GM21737 (cell line): ENCODE data around the gene ROR2.
A peak's percentile ranks its signal among the peaks of the same experiment; 100 is the strongest.
"Not testable (repeated sequence)": the region's sequence is repeated elsewhere in the genome, so short reads cannot be mapped to it uniquely, and the experiment has no call there.

ENCODE experiments used
- ATAC-seq: cut with Tn5 transposase; IDR thresholded peaks from one replicate; pipeline ENCODE4 v1.9.1; 2021; ENCODE audit warnings: mild to moderate bottlenecking, moderate library complexity; ENCODE audit not compliant: unreplicated experiment

ROR2 gene

DNA sequence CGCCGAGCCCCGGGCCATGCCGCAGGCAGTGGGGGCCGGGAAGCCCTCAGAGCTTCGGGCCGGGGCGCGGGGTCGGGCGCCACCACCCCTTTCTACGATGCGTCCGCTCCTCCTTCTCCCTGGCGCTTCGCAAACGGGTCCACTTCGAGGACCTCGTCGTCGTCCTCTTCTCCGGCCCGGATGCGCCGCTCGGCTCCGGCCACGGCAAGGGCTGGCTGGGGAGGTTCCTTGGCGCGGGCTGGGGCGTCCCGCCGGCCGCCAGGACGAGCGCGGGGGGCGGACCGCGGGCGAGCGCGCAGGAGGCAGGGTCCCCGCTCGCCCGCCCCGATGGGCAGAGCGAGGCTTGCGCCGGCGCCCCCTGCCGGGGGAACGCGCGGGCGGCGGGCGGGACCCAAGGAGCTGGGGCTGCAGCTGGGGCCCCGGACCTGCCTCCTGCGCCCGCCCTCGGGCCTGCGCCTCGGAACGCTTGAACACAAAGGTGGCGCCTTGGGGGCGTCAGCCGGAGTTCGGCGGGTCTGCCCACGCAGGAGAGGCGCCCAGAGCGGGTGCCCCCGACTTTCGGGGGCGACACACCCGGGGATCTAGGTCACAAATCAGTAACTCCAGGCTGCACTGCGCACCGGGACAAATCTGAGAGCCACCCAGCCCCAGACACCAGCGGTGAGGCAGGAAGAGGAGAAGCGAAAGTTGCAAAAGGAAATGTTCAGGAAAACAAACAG is at the start of gene ROR2:
Gene ROR2, minus strand, starts transcription at position 283 of the 719 bp plus-strand sequence.
- peak; percentile 70 for ATAC-seq

- ATAC-seq, result no peak
Measured at GRCh38 chr9:91995000-91995655, 45.1 kb upstream of the ROR2 start.

GRCh38 chr9:91994422-91994821 is 44.4 kb upstream of the ROR2 start:
- ATAC-seq, result no peak

DNA sequence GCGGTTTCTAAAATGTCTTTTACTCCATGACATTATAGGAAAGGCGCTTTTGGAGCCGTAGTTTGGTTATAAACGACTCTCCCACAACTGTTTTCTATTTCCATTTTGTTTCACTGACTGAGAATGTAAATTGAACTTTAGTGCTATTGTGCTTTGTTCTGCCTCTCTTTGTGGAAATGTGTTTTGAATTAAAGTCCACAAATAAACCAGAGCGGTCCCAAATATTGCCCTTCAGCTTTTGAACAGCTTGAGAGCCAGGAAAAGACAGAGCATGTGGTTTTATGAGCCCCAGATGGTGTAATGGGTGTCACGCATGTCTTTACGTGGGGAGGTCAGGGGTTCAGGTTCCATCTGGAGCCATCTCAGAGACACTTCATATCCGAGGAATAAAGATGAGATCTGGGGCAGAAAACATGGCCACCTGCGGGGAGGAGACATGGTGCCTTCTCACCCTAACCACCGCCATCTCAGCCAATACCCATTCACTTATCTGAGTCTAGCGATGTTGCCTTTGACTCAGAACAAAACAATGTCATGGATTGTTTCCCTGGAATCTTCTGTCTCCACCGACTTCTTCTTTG is 42.5 kb upstream of the ROR2 start:
- no peak for ATAC-seq

DNA sequence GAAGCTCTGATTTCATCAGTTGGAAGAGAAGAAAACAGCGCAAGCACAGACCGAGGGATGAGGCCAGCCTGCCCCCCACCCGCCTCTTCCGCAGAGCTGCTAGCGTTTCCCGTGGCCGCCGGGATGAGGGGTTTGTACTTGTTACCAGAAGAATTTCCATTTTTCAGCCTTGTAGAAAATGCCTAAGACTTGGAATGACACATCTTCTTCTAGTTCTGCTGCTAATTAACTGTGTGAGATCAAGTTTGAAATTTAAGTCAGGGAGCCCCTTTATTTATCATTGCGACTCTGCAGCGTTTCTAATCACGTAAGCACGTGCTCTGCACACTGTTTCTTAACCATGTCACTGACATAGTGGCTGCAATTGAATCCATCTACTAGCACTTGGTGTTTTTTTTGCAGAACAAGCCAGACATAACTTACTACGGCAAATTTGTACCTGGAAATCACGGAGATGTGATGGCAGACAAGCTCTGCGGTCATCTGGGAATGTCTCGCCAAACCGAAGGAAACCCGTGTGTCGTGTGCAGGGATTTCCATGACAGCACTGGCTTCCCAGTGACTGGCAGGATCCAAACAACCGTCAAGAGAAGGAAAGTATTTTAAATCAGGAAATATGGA is 41.8 kb upstream of the ROR2 start:
- ATAC-seq, result no peak

DNA sequence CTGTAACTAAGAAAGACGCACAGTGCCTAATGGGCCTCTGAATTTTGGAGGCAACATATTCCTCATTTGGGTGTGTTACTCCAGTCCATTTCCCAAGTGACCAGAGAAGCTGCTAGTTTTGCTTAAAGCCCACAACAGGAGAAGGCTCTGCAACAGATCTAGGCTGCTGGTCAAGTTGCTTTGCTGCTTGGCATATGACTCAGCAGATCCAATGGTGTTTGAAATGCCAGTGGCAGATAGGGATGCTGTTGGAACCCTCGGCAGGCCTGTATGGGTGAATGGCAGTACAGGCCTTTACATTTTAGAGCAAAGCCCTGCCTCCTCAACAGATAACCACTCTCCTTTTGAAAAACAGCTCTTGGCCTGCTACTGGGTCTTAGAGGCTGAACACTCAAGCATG is 36.2 kb upstream of the ROR2 start:
- no peak for ATAC-seq

GRCh38 chr9:91985692-91986091 is 35.7 kb upstream of the ROR2 start:
- ATAC-seq, result no peak

GRCh38 chr9:91978740-91979414 is 28.8 kb upstream of the ROR2 start:
- no peak for ATAC-seq

DNA sequence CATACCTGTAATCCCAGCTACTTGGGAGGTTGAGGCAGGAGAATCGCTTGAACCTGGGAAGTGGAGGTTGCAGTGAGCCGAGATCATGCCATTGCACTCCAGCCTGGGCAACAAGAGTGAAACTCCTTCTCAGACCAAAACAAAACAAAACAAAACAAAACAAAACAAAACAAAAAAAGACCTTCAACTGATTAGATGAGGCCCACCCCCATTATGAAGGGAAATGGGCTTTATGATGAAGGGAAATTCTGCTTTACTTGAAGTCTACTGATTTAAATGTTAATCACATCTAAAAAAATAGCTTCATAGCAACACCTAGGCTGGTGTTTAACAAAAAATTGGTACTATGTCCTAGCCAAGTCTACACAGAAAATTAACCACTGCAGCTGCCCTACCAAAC is 25.2 kb upstream of the ROR2 start:
- not testable (repeated sequence) for ATAC-seq

- no peak for ATAC-seq
Measured at GRCh38 chr9:91972711-91973110, 22.7 kb upstream of the ROR2 start.

GRCh38 chr9:91972076-91972626 is 22.1 kb upstream of the ROR2 start:
- ATAC-seq, result no peak

- ATAC-seq, result no peak
Measured at GRCh38 chr9:91967259-91967658, 17.2 kb upstream of the ROR2 start.

DNA sequence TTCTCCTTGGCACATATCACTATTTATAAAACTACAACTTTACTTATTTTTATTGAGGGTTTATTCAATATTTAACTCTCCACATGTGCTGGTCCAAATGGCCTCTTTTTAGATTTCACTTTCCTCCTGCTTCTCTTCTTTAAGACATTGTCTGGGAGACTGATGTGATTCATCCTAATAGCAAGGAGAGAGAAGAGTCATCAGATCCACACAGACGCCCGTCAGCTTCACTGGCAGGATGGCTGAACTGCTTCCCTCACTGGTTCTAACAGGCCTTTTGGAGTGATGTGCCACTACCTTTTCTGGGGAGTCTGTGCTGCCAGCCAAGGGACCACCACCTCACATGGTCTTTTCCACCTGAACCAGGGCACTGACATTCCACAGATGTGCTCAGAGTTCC is 16.5 kb upstream of the ROR2 start:
- no peak for ATAC-seq

DNA sequence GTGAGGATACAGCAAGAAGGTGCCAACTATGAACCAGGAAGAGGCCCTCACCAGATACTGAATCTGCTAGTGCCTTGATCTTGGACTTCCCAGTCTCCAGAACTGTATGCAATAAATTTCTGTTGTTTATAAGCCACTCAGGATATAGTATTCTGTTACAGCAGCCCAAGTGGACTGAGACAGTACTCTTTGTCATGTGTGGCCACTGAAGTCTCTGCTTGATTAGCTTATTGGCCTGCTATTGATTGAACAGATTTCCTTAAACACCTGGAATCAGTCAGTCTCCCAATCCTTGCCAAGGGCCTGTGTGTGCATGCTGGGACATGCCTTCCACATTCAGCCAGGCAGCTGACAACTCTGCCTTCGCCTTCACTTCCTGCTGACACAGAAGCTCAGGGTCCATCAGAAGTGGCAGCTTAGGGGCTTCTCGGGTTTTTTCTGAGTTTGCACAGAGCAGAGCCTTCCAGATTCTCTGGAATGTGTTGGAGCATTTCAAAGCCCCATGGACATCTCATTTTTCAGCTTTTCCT is 13.7 kb upstream of the ROR2 start:
- ATAC-seq, result no peak

GRCh38 chr9:91960367-91960766 is 10.3 kb upstream of the ROR2 start:
- no peak for ATAC-seq

DNA sequence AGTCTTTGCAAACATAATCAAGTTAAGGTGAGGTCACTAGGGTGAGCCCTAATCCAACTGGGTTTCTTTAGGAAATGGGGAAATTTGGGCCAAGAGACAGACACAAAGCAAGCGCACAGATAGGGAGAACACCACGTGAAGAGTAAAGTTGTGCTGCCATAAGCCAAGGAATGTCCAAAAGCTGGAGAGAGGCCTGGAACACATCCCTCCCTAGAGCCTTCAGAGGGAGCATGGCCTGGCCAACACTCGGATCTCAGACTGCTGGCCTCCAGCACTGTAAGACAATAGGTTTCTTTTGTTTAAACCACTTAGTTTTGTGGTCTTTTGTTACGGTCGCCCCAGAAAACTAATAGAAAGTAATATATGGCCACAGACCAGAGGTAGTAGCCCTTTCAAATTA is 8.1 kb upstream of the ROR2 start:
- no peak for ATAC-seq

DNA sequence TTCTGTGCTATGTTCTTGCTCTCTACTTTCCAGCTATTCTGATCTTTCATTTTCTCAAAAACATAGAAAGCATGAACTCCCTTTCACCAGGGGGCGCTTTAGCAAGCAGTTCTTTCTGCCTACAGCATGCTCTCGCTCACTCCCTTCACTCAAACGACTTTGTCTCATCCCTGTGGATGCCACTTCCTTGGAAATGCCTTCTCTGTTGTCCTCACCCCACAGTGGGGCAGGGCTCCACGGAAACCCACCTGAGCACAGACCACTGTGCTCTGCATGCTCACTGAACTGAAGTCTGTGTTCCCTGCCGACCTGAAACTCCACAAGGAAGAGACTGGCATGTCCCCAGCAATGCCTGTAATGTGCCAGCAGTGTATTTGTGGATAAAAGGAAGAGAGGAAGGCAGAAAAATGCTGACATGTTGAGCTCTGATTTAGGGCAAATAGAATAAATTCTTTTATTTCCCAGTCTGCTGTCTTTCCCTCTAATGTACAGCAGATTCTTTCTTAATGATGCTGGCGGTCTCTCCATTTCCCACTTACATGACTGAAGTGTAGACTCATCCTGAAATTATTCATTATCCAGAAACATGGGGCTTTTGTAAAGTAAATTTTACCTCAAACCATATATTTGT is 4.9 kb upstream of the ROR2 start:
- no peak for ATAC-seq

- ATAC-seq, result no peak
Measured at GRCh38 chr9:91953718-91954117, 3.7 kb upstream of the ROR2 start.

DNA sequence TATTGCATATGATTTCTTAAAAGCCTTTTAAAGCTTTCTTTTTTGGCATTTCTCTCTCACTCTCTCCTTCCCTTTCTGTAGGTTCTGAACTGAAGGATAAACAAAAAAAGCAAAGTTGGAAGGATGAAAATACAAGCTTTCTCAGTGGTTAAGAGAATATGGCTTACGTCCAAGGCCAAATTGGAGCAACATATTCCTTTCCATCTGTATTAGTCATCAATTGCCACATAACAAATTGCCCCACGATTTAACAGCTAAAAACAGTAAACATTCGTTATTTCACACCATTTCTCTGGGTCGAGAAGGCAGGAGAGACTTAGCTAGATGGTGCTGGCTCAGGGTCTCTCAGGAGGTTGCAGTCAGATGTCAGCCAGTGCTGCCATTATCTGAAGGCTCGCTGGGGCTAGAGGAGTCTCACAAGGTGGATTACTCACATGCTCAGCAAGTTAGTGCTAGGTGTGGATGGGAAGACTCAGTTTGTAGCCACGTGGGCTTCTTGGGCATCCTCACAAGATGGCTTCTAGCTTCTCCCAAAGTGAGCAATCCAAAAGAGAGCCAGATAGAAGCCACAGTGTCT is 2.0 kb upstream of the ROR2 start:
- ATAC-seq, result no peak

DNA sequence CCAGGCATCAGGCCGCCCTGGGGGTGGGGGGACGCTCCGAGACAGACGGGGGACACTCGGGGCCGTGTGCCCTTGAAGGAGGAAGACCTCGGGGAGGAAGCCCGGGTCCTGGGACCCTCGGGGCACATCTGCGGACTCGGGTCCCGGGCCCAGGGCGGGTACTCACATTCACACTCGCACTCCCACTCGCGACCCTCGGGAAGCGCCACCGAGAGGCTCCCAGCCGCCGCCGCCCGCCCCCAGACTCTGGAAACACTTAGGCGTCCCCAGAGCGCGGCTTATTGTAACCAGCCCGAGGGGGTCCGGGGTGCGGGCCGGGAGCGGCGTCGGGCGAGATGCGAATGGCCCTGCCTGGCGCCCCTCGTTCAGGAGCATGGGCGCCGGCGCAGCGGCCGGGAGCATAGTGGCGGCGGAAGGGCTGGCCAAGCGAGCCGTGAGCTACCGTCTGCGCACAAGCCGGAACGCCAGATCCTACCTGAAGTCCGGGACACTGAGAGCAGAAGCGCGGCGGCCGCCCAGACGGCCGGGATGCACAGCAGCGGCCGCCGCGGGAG is 559 bp downstream of the ROR2 start:
- ATAC-seq, result no peak
